Gastroesophageal sphincter (tissue), 4 donors: ENCODE data around the gene JAM3. TPM values are rescaled to one million over a fixed set of nuclear protein-coding genes. Genes with fewer than 3 reads are reported as not detected.

ENCODE experiments used
- ATAC-seq: fragments of 150-250 bp; one replicate; pipeline ENCODE4 v1.9.1; 2016; ENCODE audit warnings: mild to moderate bottlenecking, moderate library complexity
- H3K27ac ChIP-seq, 4 donors: fragments of 200-600 bp; sonication (generic) in 3 of 4; 1 replicate in 3 of 4; 2 replicates in 1 of 4; pipeline ENCODE4 v1.5.1; 2016 to 2019
- H3K27me3 ChIP-seq: fragments of 200-600 bp; sonication (generic); one replicate; pipeline ENCODE4 v1.5.1; 2019
- H3K36me3 ChIP-seq, 2 donors: fragments of 200-600 bp; sonication (generic); one replicate each; pipeline ENCODE4 v1.5.1; 2019; ENCODE audit warnings: control low read depth in 1 of 2
- H3K4me1 ChIP-seq, 3 donors: fragments of 200-600 bp; sonication (generic); 1 replicate in 2 of 3; 2 replicates in 1 of 3; pipeline ENCODE4 v1.5.1; 2016 to 2019; ENCODE audit warnings: control low read depth in 2 of 3
- H3K4me3 ChIP-seq, 2 donors: fragments of 200-600 bp; sonication (generic); one replicate each; pipeline ENCODE4 v1.5.1; 2019; ENCODE audit warnings: mild to moderate bottlenecking in 1 of 2, moderate library complexity in 1 of 2
- H3K9me3 ChIP-seq, 3 donors: fragments of 200-600 bp; sonication (generic); one replicate each; pipeline ENCODE4 v1.5.1; 2017 to 2019; ENCODE audit warnings: control low read depth in 2 of 3
- CTCF ChIP-seq, 4 experiments: fragments of 200-600 bp in 2 of 4; fragments of 450-650 bp in 2 of 4; sonication (generic) in 1 of 4; IDR thresholded peaks; one replicate each; pipeline ENCODE4 v1.5.1; 2017 to 2019; ENCODE audit warnings: antibody characterized with exemption in 4 of 4, mild to moderate bottlenecking in 2 of 4, moderate library complexity in 2 of 4
- EP300 ChIP-seq: sonication (generic); formaldehyde crosslinking; IDR thresholded peaks from one replicate; pipeline ENCODE4 v1.6.1; 2017; ENCODE audit warnings: antibody characterized with exemption, mild to moderate bottlenecking
- POLR2A ChIP-seq, 2 donors: fragments of 450-650 bp; IDR thresholded peaks; one replicate each; pipeline ENCODE4 v1.6.1; 2017; ENCODE audit warnings: antibody characterized with exemption in 2 of 2, mild to moderate bottlenecking in 2 of 2, moderate library complexity in 1 of 2
- POLR2AphosphoS5 ChIP-seq: sonication (generic); formaldehyde crosslinking; IDR thresholded peaks from one replicate; pipeline ENCODE4 v1.6.1; 2017; ENCODE audit warnings: antibody characterized with exemption
- WGBS, 2 donors: methylation state at CpG; one replicate each; pipeline ENCODE4 v1.1.5; 2018; ENCODE audit warnings: low coverage in 1 of 2; 5-methylcytosine and 5-hydroxymethylcytosine counted together
- total RNA-seq, 4 donors: library from RNA; depleted of rRNA; stranded (reverse); fragments of >200 nt; gene quantifications; one replicate each; pipeline ENCODE4 v1.1.0, GENCODE V29; 2016

The JAM3 gene
- total RNA-seq, 4 donors from 2014 or later: 91.0 to 163 (median 104) TPM

GRCh38 chr11:134043821-134044420 is 25.0 kb upstream of the JAM3 start:
- peaks cover 10 to 81% (median 50%) of the 10 kb centered on the region in 3 donors for H3K4me1 ChIP-seq
- 85 to 100% methylated on average over 2 to 3 of the region's 9 CpGs for WGBS, 2 donors

GRCh38 chr11:134044514-134045284 is 24.2 kb upstream of the JAM3 start:
- no peaks in the 10 kb centered on the region for H3K36me3 ChIP-seq
- ATAC-seq: no peak
- no peaks in the 10 kb centered on the region for H3K9me3 ChIP-seq
- peak overlapping the region in 2 of 4 donors; percentile 88 to 92 for H3K27ac ChIP-seq
- 85 to 87% methylated on average over 6 to 7 of the region's 16 CpGs for WGBS, 2 donors
- no peak overlapping the region for H3K4me3 ChIP-seq
- H3K4me1 ChIP-seq: peaks cover 10 to 73% (median 43%) of the 10 kb centered on the region in 3 donors
- no peaks in the 10 kb centered on the region for H3K27me3 ChIP-seq
- TF ChIP-seq POLR2AphosphoS5 (no peak), POLR2A (IDR thresholded peaks at IDR 0.05) (no peak), EP300 (no peak), CTCF (IDR thresholded peaks at IDR 0.05) (no peak)

More at GRCh38 chr11:134043821-134044420, 25.0 kb upstream of the JAM3 start:
- Histone ChIP-seq H3K9me3 (no peaks in the 10 kb centered on the region), H3K27ac (no peak overlapping the region), H3K4me3 (no peak overlapping the region), H3K27me3 (no peaks in the 10 kb centered on the region), H3K36me3 (no peaks in the 10 kb centered on the region)
- TF ChIP-seq POLR2AphosphoS5 (no peak), POLR2A (IDR thresholded peaks at IDR 0.05) (no peak), EP300 (no peak), CTCF (IDR thresholded peaks at IDR 0.05) (no peak)
- ATAC-seq: no peak

- no peak overlapping the region for H3K4me3 ChIP-seq
- no peaks in the 10 kb centered on the region for H3K27me3 ChIP-seq
- no peaks in the 10 kb centered on the region for H3K36me3 ChIP-seq
- peak; percentile 34 for ATAC-seq
- WGBS, 2 donors: 72 to 73% methylated on average over 9 to 17 of the region's 25 CpGs
- no peaks in the 10 kb centered on the region for H3K9me3 ChIP-seq
- TF ChIP-seq POLR2A (IDR thresholded peaks at IDR 0.05): no peak
- TF ChIP-seq CTCF (IDR thresholded peaks at IDR 0.05): peak in 3 of 4 experiments; percentile 84 to 90 (median 89)
- peak; percentile 25 for TF ChIP-seq POLR2AphosphoS5
- H3K4me1 ChIP-seq: peaks cover 7 to 71% (median 33%) of the 10 kb centered on the region in 3 donors
- peak overlapping the region; percentile 17 to 92 (median 86) for H3K27ac ChIP-seq
Measured at GRCh38 chr11:134045799-134046635, 22.9 kb upstream of the JAM3 start.

GRCh38 chr11:134046681-134047449 is 22.0 kb upstream of the JAM3 start:
- no peak for ATAC-seq
- Histone ChIP-seq H3K36me3 (no peaks in the 10 kb centered on the region), H3K9me3 (no peaks in the 10 kb centered on the region), H3K4me1 (peaks cover 2 to 64% (median 25%) of the 10 kb centered on the region in 3 donors), H3K27me3 (no peaks in the 10 kb centered on the region), H3K27ac (peak overlapping the region; percentile 45 to 92 (median 86)), H3K4me3 (peak overlapping the region in 1 of 2 donors; percentile 21)
- TF ChIP-seq POLR2AphosphoS5 (no peak), CTCF (IDR thresholded peaks at IDR 0.05) (no peak), POLR2A (IDR thresholded peaks at IDR 0.05) (no peak), EP300 (no peak)
- WGBS, 2 donors: 71 to 80% methylated on average over 11 to 22 of the region's 30 CpGs
